Measurements from ENCODE around the gene RHBDL1. TPM values are rescaled to one million over a fixed set of nuclear protein-coding genes. Genes with fewer than 3 reads are reported as not detected.

RHBDL1 gene
- total RNA-seq, 1 experiment from 2014 or later = 12.7 TPM

- TF ChIP-seq ZBTB33 (IDR thresholded peaks at IDR 0.05; ENCODE audit: extremely low read depth, insufficient replicate concordance, low read length) (no peak), RAD21 (IDR thresholded peaks at IDR 0.05; ENCODE audit: low read depth) (no peak), ZFX (IDR thresholded peaks at IDR 0.05) (no peak), FOSL1 (IDR thresholded peaks at IDR 0.05; ENCODE audit: low read depth) (no peak)
These were observed 48.2 kb downstream of the RHBDL1 start (continued) for GRCh38 chr16:723695-724094.

- no peaks in the 10 kb centered on the region for H4K20me1 ChIP-seq (ENCODE audit: insufficient read depth)
- intact Hi-C loops (cut with micrococcal nuclease) = no loop called here
- no peak overlapping the region for H3K27ac ChIP-seq (ENCODE audit: low read depth, low read length)
- H2AFZ ChIP-seq (ENCODE audit: low read depth, low read length, poor library complexity, severe bottlenecking) = no peak overlapping the region
- RAD21 ChIA-PET (ENCODE audit: low non-redundant PET in 1 of 2, low total read pairs in 2 of 2, uncharacterized antibody in 2 of 2, unreplicated experiment in 2 of 2) = no interaction called here
- no peak for DNase-seq (ENCODE audit: low read depth, low spot score)
- H3K9me3 ChIP-seq (ENCODE audit: control insufficient read depth in 1 of 2, insufficient read depth in 1 of 2, low read depth in 1 of 2, low read length in 2 of 2) = no peaks in the 10 kb centered on the region
- BruUV-seq (replicated peaks) = no TSS peak
- no peaks in the 10 kb centered on the region for H3K36me3 ChIP-seq (ENCODE audit: control insufficient read depth in 1 of 2, insufficient read depth in 2 of 2, low read length in 2 of 2)
- no peaks in the 10 kb centered on the region for H3K9me2 ChIP-seq (ENCODE audit: insufficient read depth)
- ATAC-seq = no peak
- H3K79me2 ChIP-seq (ENCODE audit: insufficient read depth, low read length) = peaks cover 19% of the 10 kb centered on the region; the same call in 1 of the 2 replicates
- no peak overlapping the region for H3K9ac ChIP-seq (ENCODE audit: low read length)
- no peak overlapping the region for H3K4me3 ChIP-seq (replicated peaks in 1 of 2; ENCODE audit: low read depth in 1 of 2, low read length in 2 of 2)
- H3K4me2 ChIP-seq (ENCODE audit: low read length) = no peak overlapping the region
- peaks cover 16 to 58% of the 10 kb centered on the region in 2 experiments for H3K4me1 ChIP-seq (ENCODE audit: control insufficient read depth in 1 of 2, insufficient read depth in 2 of 2, low read length in 2 of 2)
- POLR2A ChIA-PET = interaction anchor here (3.0 kb wide), 1 partner anchor 9 kb away, joined by 20 read pairs; the partner anchor contains the start of gene METRN
- TF ChIP-seq YY1 (IDR thresholded peaks at IDR 0.05; ENCODE audit: extremely low read depth, insufficient replicate concordance, low read depth, low read length) = no peak
- no peak for TF ChIP-seq ATF3 (IDR thresholded peaks at IDR 0.05)
- peak; percentile 13; the same call in 1 of the 2 replicates for TF ChIP-seq POLR2AphosphoS5 (IDR thresholded peaks at IDR 0.05; ENCODE audit: low read depth, low read length)
- no peak for TF ChIP-seq CBX3 (IDR thresholded peaks at IDR 0.05; ENCODE audit: low read depth)
- TF ChIP-seq ZBTB33 (IDR thresholded peaks at IDR 0.05; ENCODE audit: extremely low read depth, insufficient replicate concordance, low read length) = no peak
- TF ChIP-seq REST (IDR thresholded peaks at IDR 0.05; ENCODE audit: low read depth) = no peak
- TF ChIP-seq POLR2A (IDR thresholded peaks at IDR 0.05; ENCODE audit: borderline replicate concordance, extremely low read depth, insufficient read depth, insufficient read length) = peak; percentile 1
- no peaks in the 10 kb centered on the region for H3K27me3 ChIP-seq (ENCODE audit: insufficient read depth, low read length)
- CTCF ChIA-PET = interaction anchor here (1.0 to 2.4 kb wide), 2 partner anchors 12 to 17 kb away, joined by 3 to 10 read pairs; no protein-coding TSS in a partner anchor
These were observed 48.9 kb downstream of the RHBDL1 start for GRCh38 chr16:724188-725040.

Data from HCT116 (cell line).